Mucosa of descending colon (tissue), 3 donors: ENCODE measurements around the gene ARHGAP6. TPM values are rescaled to one million over a fixed set of nuclear protein-coding genes. Genes with fewer than 3 reads are reported as not detected.

Source experiments
- ATAC-seq: fragments of 200-7000 bp; cut with Tn5 transposase; one replicate; pipeline ENCODE4 v1.9.1; 2020; ENCODE audit warnings: mild to moderate bottlenecking, moderate library complexity
- DNase-seq, 3 donors: peaks; one replicate each; pipeline ENCODE4 v3.0.0-alpha.2; 2020
- H3K36me3 ChIP-seq: fragments of 200-600 bp; one replicate; pipeline ENCODE4 v1.8.0; 2021; ENCODE audit warnings: low read depth, mild to moderate bottlenecking
- H3K4me1 ChIP-seq: fragments of 200-600 bp; one replicate; pipeline ENCODE4 v1.8.0; 2021; ENCODE audit warnings: low read depth, mild to moderate bottlenecking
- H3K4me3 ChIP-seq: fragments of 200-600 bp; one replicate; pipeline ENCODE4 v1.8.0; 2021; ENCODE audit warnings: mild to moderate bottlenecking
- H3K9me3 ChIP-seq: fragments of 200-600 bp; one replicate; pipeline ENCODE4 v1.8.0; 2021; ENCODE audit warnings: mild to moderate bottlenecking
- intact Hi-C, 2 donors: fragments of 100-400 bp; cut with DNase I in 1 of 2; cut with micrococcal nuclease in 1 of 2; formaldehyde crosslinking; loops; one replicate each; pipeline versions ENCODE4 v1.11.0 to v1.11.1; 2022; cut with DNase I, micrococcal nuclease
- total RNA-seq, 3 donors: library from RNA; stranded (reverse); fragmentation: NEBNext Ultra II Directional in 2 of 3; extraction: Animal tissue kit (Norgen Biotek cat#: 25700) in 2 of 3; gene quantifications; one replicate each; pipeline versions ENCODE4 v1.2.1 to v1.2.4, GENCODE V29; 2021 to 2023
- TF ChIP-seq, protein P1 (sequence below): fragments of 200-600 bp; IDR thresholded peaks from one replicate; pipeline ENCODE4 v1.8.0; 2022; ENCODE audit warnings: antibody characterized with exemption, mild to moderate bottlenecking
- donor health status: DM: no; HTN: no; CAD: no; lungs with moderate emphysema.
- donor health status: DM: no; HTN: no; CAD: no.
- donor health status: DM: no; HTN: yes; CAD: no.

The ARHGAP6 gene
- total RNA-seq, 3 donors from 2014 or later, result 2.2 to 41.5 (median 4.4) TPM

- Histone ChIP-seq H3K36me3 (no peaks in the 10 kb centered on the region), H3K4me1 (no peaks in the 10 kb centered on the region), H3K4me3 (no peak overlapping the region), H3K9me3 (no peaks in the 10 kb centered on the region)
- TF ChIP-seq, protein P1, sequence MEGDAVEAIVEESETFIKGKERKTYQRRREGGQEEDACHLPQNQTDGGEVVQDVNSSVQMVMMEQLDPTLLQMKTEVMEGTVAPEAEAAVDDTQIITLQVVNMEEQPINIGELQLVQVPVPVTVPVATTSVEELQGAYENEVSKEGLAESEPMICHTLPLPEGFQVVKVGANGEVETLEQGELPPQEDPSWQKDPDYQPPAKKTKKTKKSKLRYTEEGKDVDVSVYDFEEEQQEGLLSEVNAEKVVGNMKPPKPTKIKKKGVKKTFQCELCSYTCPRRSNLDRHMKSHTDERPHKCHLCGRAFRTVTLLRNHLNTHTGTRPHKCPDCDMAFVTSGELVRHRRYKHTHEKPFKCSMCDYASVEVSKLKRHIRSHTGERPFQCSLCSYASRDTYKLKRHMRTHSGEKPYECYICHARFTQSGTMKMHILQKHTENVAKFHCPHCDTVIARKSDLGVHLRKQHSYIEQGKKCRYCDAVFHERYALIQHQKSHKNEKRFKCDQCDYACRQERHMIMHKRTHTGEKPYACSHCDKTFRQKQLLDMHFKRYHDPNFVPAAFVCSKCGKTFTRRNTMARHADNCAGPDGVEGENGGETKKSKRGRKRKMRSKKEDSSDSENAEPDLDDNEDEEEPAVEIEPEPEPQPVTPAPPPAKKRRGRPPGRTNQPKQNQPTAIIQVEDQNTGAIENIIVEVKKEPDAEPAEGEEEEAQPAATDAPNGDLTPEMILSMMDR, result no peak
- DNase-seq (no peak), ATAC-seq (no peak)
- intact Hi-C loops, result no loop called here
Observed at GRCh38 chrX:11259437-11259836, 406.3 kb downstream of the ARHGAP6 start.

- H3K9me3 ChIP-seq, result no peaks in the 10 kb centered on the region
- no peak overlapping the region for H3K4me3 ChIP-seq
- ATAC-seq (peak; percentile 22), DNase-seq (no peak)
- intact Hi-C loops, result no loop called here
- TF ChIP-seq, protein P1, result no peak
- no peaks in the 10 kb centered on the region for H3K4me1 ChIP-seq
- no peaks in the 10 kb centered on the region for H3K36me3 ChIP-seq
Observed at GRCh38 chrX:11257711-11258110, 408.0 kb downstream of the ARHGAP6 start.

- no peaks in the 10 kb centered on the region for H3K4me1 ChIP-seq
- H3K4me3 ChIP-seq, result no peak overlapping the region
- TF ChIP-seq, protein P1, result no peak
- intact Hi-C loops, result no loop called here
- H3K9me3 ChIP-seq, result no peaks in the 10 kb centered on the region
- H3K36me3 ChIP-seq, result no peaks in the 10 kb centered on the region
- ATAC-seq (no peak), DNase-seq (no peak)
Observed at GRCh38 chrX:11257290-11257689, 408.4 kb downstream of the ARHGAP6 start.

GRCh38 chrX:11254417-11255109, 411.2 kb downstream of the ARHGAP6 start:
- intact Hi-C loops, result no loop called here
- ATAC-seq (no peak), DNase-seq (no peak)
- H3K36me3 ChIP-seq, result no peaks in the 10 kb centered on the region
- no peaks in the 10 kb centered on the region for H3K4me1 ChIP-seq
- no peaks in the 10 kb centered on the region for H3K9me3 ChIP-seq
- H3K4me3 ChIP-seq, result no peak overlapping the region
- TF ChIP-seq, protein P1, result no peak

GRCh38 chrX:11244636-11245035, 421.1 kb downstream of the ARHGAP6 start:
- TF ChIP-seq, protein P1, result no peak
- Histone ChIP-seq H3K4me3 (no peak overlapping the region), H3K4me1 (no peaks in the 10 kb centered on the region), H3K9me3 (no peaks in the 10 kb centered on the region), H3K36me3 (no peaks in the 10 kb centered on the region)
- ATAC-seq (no peak), DNase-seq (peak in 1 of 3 donors; percentile 5)
- intact Hi-C loops, result no loop called here
